OCI-LY7 (cell line): ENCODE measurements around the gene SMPD1. TPM values are rescaled to one million over a fixed set of nuclear protein-coding genes. Genes with fewer than 3 reads are reported as not detected.

Experiments
- BruUV-seq: library from RNA; stranded (reverse); fragments of 400-500 nt; replicated peaks from 2 replicates; lab custom pipeline; 2021; lab: Mats Ljungman, UMichigan
- CTCF ChIA-PET: fragments of 300-600 bp; sonication (Branson Sonifier 250); formaldehyde crosslinking; loops from one replicate; lab custom pipeline; 2022; ENCODE audit warnings: antibody characterized with exemption; ENCODE audit not compliant: unreplicated experiment; lab: Charles Lee
- POLR2A ChIA-PET: fragments of 300-600 bp; sonication (Branson Sonifier 250); formaldehyde crosslinking; loops from one replicate; lab custom pipeline; 2022; ENCODE audit warnings: antibody characterized with exemption; lab: Charles Lee
- DNase-seq: peaks from one replicate; pipeline ENCODE4 v3.0.0-alpha.2; 2015; ENCODE audit warnings: low spot score
- H2AFZ ChIP-seq: fragments of 200-600 bp; sonication (generic), shearing (Covaris generic); 2 replicates; pipeline ENCODE4 v1.6.1; 2014; ENCODE audit warnings: mild to moderate bottlenecking, antibody characterized with exemption, low read length, moderate library complexity
- H3K27ac ChIP-seq: fragments of 200-600 bp; sonication (generic); 2 replicates; pipeline ENCODE4 v1.5.1; 2014; ENCODE audit warnings: mixed run types, low read depth, mild to moderate bottlenecking, moderate library complexity, low read length, inconsistent platforms; ENCODE audit not compliant: poor library complexity, severe bottlenecking
- H3K36me3 ChIP-seq: fragments of 200-600 bp; sonication (generic); 2 replicates; pipeline ENCODE4 v1.6.1; 2014; ENCODE audit warnings: mild to moderate bottlenecking, antibody characterized with exemption, low read length, moderate library complexity, mixed read lengths; ENCODE audit not compliant: insufficient read depth
- H3K4me1 ChIP-seq: fragments of 200-600 bp; sonication (generic); 2 replicates; pipeline ENCODE4 v1.5.1; 2014; ENCODE audit warnings: mild to moderate bottlenecking, low read length; ENCODE audit not compliant: insufficient read depth, poor library complexity, severe bottlenecking
- H3K4me2 ChIP-seq: fragments of 200-600 bp; sonication (generic); 2 replicates; pipeline ENCODE4 v1.6.1; 2014; ENCODE audit warnings: mild to moderate bottlenecking, low read length
- H3K4me3 ChIP-seq: fragments of 200-600 bp; sonication (generic); 2 replicates; pipeline ENCODE4 v1.5.1; 2014; ENCODE audit warnings: mild to moderate bottlenecking, low read depth, low read length; ENCODE audit not compliant: poor library complexity, severe bottlenecking
- H3K79me2 ChIP-seq: fragments of 200-600 bp; sonication (generic); 2 replicates; pipeline ENCODE4 v1.6.1; 2016; ENCODE audit warnings: low read depth, mild to moderate bottlenecking, low read length, moderate library complexity, mixed read lengths; ENCODE audit not compliant: insufficient read depth
- H3K9me2 ChIP-seq: fragments of 200-600 bp; sonication (generic); 2 replicates; pipeline ENCODE4 v1.6.1; 2016; ENCODE audit warnings: mild to moderate bottlenecking, low read length, mixed read lengths; ENCODE audit not compliant: insufficient read depth
- H3K9me3 ChIP-seq: fragments of 200-600 bp; sonication (generic); 2 replicates; pipeline ENCODE4 v1.6.1; 2014; ENCODE audit warnings: mild to moderate bottlenecking, mixed run types, low read length, mixed read lengths
- H4K20me1 ChIP-seq: fragments of 200-600 bp; sonication (generic); 2 replicates; pipeline ENCODE4 v1.6.1; 2014; ENCODE audit warnings: mild to moderate bottlenecking, antibody characterized with exemption, low read length, moderate library complexity, mixed read lengths; ENCODE audit not compliant: insufficient read depth
- CTCF ChIP-seq: fragments of 200-600 bp; sonication (generic); conservative IDR thresholded peaks from 2 replicates; pipeline ENCODE4 v1.5.1; 2014; ENCODE audit warnings: mild to moderate bottlenecking, antibody characterized with exemption, low read length, moderate library complexity, mixed read lengths
- EZH2phosphoT487 ChIP-seq: fragments of 200-600 bp; sonication (generic); IDR thresholded peaks from 2 replicates; pipeline ENCODE4 v1.6.1; 2018; ENCODE audit warnings: low read depth, borderline replicate concordance, mild to moderate bottlenecking, mixed run types, antibody characterized with exemption, low read length, moderate library complexity, mixed read lengths
- intact Hi-C: fragments of 100-400 bp; cut with micrococcal nuclease; formaldehyde crosslinking; loops from one replicate; pipeline ENCODE4 v1.10.0; 2022; ENCODE audit not compliant: unreplicated experiment
- total RNA-seq, 2 experiments: library from RNA; depleted of rRNA in 1 of 2; stranded (reverse); fragments of >200 nt in 1 of 2; shearing (Covaris generic) in 1 of 2; gene quantifications; 2 replicates each; pipeline ENCODE4 v1.2.3, GENCODE V29; 2014 to 2022

SMPD1 gene
- total RNA-seq, 2 experiments from 2014 or later, result 5.1 to 11.9 TPM

GRCh38 chr11:6415797-6416196, 25.5 kb downstream of the SMPD1 start:
- POLR2A ChIA-PET, result interaction anchor here (0.9 kb wide), 1 partner anchor 11 kb away, joined by 4 read pairs; no protein-coding TSS in a partner anchor
- H3K4me1 ChIP-seq, result peaks cover 36% of the 10 kb centered on the region
- intact Hi-C loops, result no loop called here

GRCh38 chr11:6417907-6418556, 27.8 kb downstream of the SMPD1 start:
- no TSS peak for BruUV-seq
- POLR2A ChIA-PET, result interaction anchor here (1.1 to 3.5 kb wide), 8 partner anchors 9 to 40 kb away, joined by 3 to 21 read pairs (median 8); partner anchors contain the start of gene SMPD1
- no peak overlapping the region for H3K27ac ChIP-seq

More at GRCh38 chr11:6415797-6416196, 25.5 kb downstream of the SMPD1 start:
- H3K9me2 ChIP-seq, result no peaks in the 10 kb centered on the region
- no peak overlapping the region for H2AFZ ChIP-seq
- peaks cover under 1% of the 10 kb centered on the region; the same call in 1 of the 2 replicates for H3K36me3 ChIP-seq
- CTCF ChIA-PET, result no interaction called here
- H3K79me2 ChIP-seq, result no peaks in the 10 kb centered on the region
- H4K20me1 ChIP-seq, result no peaks in the 10 kb centered on the region
- H3K4me2 ChIP-seq, result peak overlapping the region; percentile 35
- no peak overlapping the region for H3K4me3 ChIP-seq
- BruUV-seq, result no TSS peak
- no peak overlapping the region for H3K27ac ChIP-seq
- DNase-seq, result no peak
- TF ChIP-seq CTCF (no peak), EZH2phosphoT487 (no peak)
- no peaks in the 10 kb centered on the region for H3K9me3 ChIP-seq

More at GRCh38 chr11:6417907-6418556, 27.8 kb downstream of the SMPD1 start:
- CTCF ChIA-PET, result interaction anchor here (1.6 kb wide), 1 partner anchor 39 kb away, joined by 4 read pairs; no protein-coding TSS in a partner anchor
- Histone ChIP-seq H3K9me3 (no peaks in the 10 kb centered on the region), H2AFZ (no peak overlapping the region), H4K20me1 (no peaks in the 10 kb centered on the region), H3K4me3 (peak overlapping the region; percentile 87), H3K9me2 (no peaks in the 10 kb centered on the region), H3K4me1 (peaks cover 36% of the 10 kb centered on the region), H3K36me3 (no peaks in the 10 kb centered on the region), H3K4me2 (peak overlapping the region; percentile 74), H3K79me2 (no peaks in the 10 kb centered on the region)
- intact Hi-C loops, result no loop called here
- DNase-seq, result no peak
- no peak for TF ChIP-seq EZH2phosphoT487
- TF ChIP-seq CTCF, result no peak
